ENCODE data around the gene TLE4.

DNA sequence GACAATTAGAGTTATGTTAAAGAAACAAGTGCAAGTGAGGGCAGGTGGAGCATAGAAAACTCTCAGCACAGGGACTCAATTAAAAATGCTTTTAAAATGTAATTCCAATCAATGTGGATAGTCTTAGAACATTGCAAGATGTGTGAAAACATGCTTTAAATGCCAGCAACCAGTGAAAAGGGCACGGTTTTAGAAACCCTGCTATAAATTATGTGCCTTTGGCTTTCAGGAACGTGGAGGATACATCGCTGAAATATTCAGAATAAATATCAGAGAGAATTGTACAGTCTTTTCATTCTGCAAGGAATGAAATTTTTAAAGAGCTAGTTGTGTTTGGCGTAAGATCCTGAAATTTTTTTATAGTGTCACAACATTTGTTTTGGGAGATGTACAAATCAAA, 101.1 kb downstream of the TLE4 start:
- TF ChIP-seq POLR2A (IDR thresholded peaks at IDR 0.05; ENCODE audit: low read length) (no peak), GATA1 (IDR thresholded peaks at IDR 0.05; ENCODE audit: low read depth, low read length) (no peak)

All from erythroblast (primary cell).